ENCODE data around the gene UAP1L1. TPM values are rescaled to one million over a fixed set of nuclear protein-coding genes. Genes with fewer than 3 reads are reported as not detected.

The UAP1L1 gene
- total and polyA plus RNA-seq, 9 of the 15 experiments (the other 6 are each of a cell fraction or from before 2014, with no cell fraction given), result 0.20 to 8.6 (median 3.7) TPM

- peak; percentile 26; the same call in 1 of the 2 replicates for TF ChIP-seq TFAP4 (CRISPR knock-in tag; IDR thresholded peaks at IDR 0.05; ENCODE audit: borderline replicate concordance)
- TF ChIP-seq E2F1 (CRISPR knock-in tag; IDR thresholded peaks at IDR 0.05), result no peak
- no peak for TF ChIP-seq GTF3C2 (IDR thresholded peaks at IDR 0.05; ENCODE audit: borderline replicate concordance, extremely low read depth, insufficient read length)
- no peak for TF ChIP-seq NFIC (IDR thresholded peaks at IDR 0.05)
- TF ChIP-seq ZNF655 (CRISPR knock-in tag; IDR thresholded peaks at IDR 0.05), result no peak
- no peak for TF ChIP-seq ZNF586 (CRISPR knock-in tag; conservative IDR thresholded peaks at IDR 0.05)
- no peak for TF ChIP-seq ZNF140 (CRISPR knock-in tag; IDR thresholded peaks at IDR 0.05)
- no peak for TF ChIP-seq CCNT2 (IDR thresholded peaks at IDR 0.05; ENCODE audit: borderline replicate concordance, extremely low read depth, insufficient read length, low read depth, low read length)
- TF ChIP-seq TEAD1 (CRISPR knock-in tag; IDR thresholded peaks at IDR 0.05), result no peak
- TF ChIP-seq ZBTB2 (IDR thresholded peaks at IDR 0.05), result no peak
- no peak for TF ChIP-seq IRF9 (tag; IDR thresholded peaks at IDR 0.05)
- TF ChIP-seq POLR2A (conservative IDR thresholded peaks at IDR 0.05), result no peak
- peak in 1 of 2 experiments; percentile 35; a peak in 1 of 4 replicates for TF ChIP-seq FOXK2 (conservative IDR thresholded peaks at IDR 0.05 in 1 of 2, IDR thresholded peaks at IDR 0.05 in 1 of 2; ENCODE audit: low read depth in 2 of 2)
- TF ChIP-seq TARDBP (IDR thresholded peaks at IDR 0.05), result no peak
- TF ChIP-seq XRCC4 (IDR thresholded peaks at IDR 0.05; ENCODE audit: extremely low read depth, insufficient read depth, insufficient read length), result no peak
Measured at GRCh38 chr9:137029058-137029936, 48.0 kb upstream of the UAP1L1 start (continued).

Measured in K562 (cell line).